GM21529 (cell line): ENCODE measurements around the gene SCAMP4.

Source experiments
- ATAC-seq: cut with Tn5 transposase; IDR thresholded peaks from one replicate; pipeline ENCODE4 v1.9.1; 2021; ENCODE audit not compliant: unreplicated experiment

SCAMP4 gene

DNA sequence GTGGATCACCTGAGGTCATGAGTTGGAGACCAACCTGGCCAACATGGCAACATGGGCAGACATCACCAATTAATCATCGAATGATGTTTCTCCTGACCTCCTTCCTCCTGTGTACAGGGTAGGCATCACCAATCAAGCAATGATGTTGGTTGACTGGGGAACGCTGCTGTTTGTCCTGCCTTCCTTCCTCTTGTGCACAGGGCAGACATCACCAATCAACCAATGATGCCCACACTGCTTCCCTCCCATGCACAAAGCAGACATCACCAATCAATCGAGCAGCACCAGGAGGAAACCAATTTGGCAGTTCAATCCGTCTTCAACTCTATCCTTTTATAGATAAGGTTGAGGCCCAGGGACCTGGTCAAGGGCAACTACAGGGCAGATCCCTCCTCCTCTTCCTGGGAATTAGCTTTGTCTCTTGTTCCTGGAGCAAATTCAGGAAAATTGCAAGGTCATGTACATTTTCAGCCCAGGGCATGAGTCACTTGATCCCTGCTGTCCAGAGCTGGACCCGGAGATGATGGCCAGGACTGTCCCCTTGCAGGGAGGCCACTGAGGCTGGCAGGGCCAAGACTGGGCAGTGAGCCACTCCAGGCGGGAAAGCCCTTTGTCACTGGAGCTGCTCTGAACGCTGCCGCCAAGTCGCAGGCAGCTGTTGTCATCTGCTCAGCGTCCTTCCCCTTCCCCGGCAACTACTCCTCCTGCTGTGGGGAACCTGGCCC lies 30.4 kb downstream of the SCAMP4 start:
- no peak for ATAC-seq

DNA sequence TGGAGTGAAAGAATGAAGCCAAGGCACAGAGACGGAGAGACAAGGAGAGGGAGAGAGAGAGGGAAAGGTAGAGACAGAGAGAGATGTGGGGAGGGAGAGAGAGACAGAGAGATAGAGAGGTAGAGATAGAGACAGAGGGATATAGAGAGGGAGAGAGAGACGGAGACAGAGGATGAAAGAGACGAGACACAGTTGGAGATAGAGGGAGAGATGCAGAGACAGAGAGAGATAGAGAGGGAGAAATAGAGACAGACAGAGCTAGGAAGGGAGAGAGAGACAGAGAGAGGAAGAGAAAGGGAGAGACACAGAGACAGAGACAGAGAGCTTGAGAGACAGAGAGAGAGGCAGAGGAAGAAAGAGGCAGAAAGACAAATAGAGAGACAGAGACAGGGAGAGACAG lies 31.2 kb downstream of the SCAMP4 start:
- no peak for ATAC-seq

DNA sequence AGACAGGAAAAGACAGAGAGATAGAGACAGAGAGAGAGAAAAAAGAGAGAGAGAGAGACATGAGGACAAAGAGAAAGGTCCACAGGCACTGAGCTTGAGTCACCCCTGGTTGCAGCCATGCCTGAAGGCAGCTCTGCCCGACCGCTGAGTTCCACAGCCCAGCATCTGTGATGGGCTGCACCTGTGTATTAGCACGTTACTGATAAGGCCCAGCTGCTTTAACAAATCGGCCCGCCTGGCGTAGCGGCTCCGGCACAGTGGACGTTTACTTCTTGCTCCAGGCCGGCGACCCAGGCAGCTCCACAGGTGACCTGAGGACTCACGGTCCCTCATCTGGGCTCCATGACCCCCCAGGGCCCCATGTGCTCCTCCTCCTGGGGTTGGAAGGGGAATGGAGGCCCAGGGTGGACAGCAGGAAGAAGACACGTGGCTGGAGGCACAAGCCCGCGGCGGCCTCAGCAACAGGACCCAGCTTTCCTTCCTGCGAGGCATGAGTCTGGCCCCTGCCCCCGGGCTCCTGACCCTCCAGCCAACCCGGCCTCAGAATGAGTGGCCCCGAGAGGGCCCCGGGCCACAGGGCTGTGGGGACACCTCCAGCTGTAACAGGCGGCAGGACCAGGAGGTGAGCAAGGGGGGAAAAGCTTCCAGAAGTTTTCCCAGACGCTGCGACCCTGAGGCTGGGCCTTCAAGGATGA lies 31.9 kb downstream of the SCAMP4 start:
- no peak for ATAC-seq

DNA sequence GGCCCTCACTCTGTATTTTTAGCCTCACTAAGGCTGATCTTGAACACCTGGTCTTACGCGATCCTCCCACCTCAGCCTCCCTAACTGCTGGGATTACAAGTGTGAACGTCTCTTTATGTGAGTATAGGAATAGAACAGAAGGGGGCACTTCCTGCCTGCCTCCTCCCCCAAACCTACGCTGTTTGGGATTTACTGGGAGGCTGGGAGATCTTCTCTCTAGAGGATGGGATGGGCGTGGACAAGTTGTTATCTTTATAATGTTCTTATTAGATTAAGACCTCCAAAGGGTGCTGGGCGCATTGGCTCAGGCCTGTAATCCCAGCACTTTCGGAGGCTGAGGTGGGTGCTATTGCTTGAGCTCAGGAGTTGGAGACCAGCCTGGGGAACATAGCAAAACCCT lies 32.9 kb downstream of the SCAMP4 start:
- ATAC-seq = no peak

DNA sequence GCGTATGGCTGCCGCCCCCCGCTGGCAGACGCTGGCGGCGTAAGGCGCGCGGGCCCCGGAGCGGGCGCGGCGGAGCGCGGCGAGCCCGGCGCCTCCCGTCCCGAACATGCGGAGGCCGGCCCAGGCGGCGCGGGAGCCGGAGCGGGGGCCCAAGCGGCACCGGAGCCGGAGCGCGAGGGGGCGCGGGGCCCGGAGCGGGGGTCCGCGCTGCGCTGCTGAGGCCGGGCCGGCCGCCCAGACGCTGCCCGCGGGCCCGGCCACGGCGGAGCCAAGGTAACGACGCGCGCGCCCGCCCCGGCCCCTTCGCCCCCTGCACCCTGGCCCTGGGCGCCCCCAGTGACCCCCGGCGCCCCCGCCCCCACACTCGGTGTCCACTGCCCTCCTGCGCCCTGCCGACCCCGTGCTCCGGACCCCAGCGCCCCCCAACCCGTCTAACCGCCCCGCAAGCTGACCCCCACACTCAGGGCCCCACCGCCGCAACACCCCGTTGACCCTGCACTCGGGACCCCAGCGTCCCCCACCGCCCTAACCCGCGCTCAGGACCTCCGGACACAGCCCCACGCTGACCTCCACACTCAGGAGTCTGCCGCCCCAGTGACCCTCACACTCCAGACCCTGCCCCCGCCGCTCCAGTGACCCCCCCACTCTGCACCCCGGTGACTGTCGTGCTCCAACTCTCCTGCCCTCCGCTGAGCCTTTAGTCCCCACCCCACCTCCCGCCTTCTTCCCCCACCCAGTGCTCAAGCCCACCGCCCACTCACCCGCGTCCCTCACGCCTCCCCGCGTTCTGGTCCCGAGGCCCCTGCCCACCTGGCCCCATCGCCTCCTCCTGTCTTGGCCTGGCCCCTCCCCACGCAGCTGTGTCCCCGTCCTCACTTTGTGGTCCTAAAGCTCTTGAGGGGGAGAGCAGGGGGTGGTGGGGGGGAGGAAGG lies 36.2 kb downstream of the SCAMP4 start, which contains the start of gene CSNK1G2:
TSS of gene CSNK1G2 (plus strand) at position 27 of the 932 bp plus-strand sequence. CDS start 28,601 bp downstream, outside the sequence.
- no peak for ATAC-seq

DNA sequence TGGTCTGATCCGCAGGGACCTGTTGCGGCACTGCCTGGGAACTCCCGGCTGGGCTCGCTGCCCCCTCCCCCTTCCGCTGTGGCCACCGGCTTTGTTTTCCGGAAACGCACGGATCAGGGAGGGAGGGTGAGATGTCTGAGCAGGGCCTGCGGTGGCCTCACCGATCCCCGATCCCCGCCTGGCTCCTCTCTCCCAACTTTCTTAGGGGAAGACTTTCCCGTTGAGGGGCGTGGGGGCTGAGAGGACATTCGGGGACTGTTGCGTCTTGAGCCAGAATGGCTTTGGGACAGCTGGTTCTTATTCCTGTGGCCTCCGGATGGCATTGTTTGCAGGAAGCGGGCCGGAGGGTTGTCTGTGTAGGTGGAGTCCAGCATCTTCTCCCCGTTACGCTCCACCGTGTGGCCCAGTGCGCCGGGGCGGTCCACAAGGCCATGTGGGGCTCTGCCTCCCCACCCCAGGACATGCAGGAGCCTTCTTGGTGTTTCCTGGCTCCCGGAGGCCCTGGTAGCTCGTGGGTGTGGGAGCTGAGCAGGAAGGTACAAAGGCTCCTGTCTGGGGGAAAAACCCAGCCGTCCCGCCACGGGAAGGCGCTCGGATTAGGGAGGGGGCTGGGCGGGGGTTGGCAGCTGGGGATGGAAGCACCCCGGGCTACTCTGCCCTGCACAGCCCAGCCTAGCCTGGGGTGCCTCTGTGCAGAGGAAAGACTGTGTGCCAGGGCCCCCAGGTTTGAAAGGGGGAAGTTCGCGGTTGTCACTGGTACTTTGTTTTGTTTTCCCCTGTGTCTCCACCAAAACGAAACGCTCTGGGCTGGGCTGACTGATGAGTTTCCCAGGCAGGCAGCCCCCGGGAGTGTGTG lies 37.1 kb downstream of the SCAMP4 start:
- no peak for ATAC-seq

DNA sequence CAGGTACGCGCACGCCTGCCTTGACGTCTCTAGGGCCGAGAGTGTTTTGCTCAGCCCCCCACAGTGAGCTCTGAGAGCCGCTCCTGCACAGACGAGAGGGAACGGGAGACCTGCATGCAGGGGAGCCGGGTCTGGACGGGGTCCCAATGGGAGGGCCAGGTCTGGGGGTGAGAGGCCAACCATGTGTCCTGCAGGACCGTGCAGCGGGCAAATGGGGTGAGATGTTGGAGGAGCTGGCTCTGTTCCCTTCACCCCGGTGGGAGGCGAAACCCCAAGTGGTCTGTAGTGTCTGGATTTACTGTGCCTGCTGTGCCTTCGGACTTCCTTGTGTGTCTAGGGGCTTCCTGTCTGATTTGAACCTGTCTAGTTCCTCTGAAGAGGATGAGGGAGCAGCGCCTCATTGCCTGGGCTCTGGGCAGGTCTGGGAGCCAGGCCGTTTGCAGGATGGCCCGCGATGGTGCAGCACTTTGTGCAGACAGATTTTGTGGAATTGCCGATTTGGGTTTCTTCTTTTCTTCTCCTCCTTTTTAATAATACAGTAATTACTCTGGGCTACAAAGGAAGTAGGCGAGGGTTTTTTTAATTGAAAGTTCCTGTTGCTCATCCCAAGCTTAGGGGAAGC lies 37.8 kb downstream of the SCAMP4 start:
- no peak for ATAC-seq

DNA sequence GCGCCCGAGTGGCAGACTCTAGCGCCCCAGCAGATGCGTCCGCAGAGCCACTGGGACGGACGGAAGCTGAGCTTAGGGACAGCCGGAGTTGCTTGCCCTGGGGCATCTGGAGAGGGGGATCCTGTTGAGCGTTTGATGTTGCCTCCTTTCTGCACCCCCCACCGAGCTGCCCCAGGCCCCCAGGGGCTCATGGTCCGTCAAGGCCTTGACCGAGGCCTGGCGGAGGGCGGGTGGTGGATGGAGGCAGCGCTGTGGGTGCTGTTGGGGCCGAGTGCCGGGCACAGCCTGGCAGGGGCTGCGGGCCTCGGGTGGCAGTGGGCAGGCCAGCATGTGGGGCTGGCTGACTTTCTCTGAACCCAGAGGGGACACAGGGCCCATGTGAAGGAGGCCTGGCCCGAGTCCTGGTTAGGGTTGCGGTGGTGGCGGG lies 38.5 kb downstream of the SCAMP4 start:
- no peak for ATAC-seq

DNA sequence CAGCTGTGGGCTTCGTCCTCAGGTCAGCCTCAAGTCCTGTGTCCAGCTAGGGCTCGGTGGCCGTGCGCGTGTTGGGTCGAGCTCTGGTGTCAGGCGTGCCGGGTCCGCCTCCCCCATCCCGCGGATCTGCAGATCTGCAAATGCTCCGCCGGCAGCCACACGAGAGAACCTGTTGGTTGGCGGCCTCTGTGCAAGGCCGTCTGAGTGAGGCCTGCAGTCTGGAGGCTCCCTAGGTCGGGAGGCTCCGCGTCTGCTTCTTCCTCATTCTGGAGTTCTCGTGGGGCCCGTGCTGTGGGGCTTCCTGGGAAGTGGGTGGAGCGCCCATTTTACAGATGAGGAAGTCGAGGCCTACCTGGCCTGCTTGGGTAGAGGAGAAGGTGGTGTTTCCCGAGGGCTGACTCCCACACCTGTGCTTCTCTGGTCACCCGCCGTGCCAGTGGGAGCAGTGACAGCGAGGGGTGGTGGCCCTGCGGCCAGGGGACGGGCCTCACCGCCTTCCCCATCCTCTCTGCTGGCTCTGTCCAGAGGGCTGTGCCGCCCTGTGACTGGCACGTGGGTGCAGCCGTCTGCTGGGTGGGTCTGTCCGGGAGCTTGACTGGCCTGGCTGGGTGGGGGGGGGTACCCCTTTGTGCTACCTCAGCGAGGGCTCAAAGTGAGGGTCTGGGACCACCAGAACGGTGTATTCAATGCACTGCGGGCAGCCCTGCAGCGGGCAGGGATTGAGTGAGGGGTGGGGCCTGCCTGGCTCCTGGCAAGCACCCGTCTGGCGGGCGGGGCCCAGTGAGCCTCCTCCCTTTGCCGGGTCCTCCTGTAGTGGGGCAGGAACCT lies 39.1 kb downstream of the SCAMP4 start:
- ATAC-seq = no peak

DNA sequence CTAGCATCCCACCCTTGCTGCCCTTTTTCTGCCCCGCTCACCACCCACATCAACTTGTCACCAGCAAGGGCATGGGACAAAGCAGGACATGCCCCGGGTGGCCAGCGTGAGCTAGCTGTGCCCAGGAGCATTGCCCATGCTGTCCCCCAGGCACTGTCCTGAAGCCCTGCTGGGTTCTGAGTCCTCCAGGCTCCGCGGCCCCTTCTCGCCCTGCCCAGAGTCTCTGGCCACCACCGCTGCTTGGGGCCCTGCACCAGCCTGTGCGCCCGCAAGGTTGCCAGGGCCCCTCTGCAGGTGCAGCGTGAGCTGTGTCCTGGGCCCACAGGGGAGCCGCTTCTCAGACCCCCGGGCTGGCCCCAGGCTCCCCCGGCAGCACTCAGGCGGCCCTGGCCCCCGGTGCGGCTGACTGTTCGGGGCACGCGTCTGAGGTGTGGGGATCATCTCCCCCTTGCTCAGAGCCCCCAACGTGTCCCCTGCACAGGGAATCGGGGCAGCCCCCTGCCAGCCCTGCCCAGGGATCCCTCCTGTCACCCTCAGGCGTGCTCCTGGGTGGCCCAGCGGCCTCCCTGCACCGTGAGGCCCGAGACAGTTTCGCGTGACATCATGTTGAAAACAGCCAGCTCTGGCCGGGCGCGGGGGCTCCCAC lies 39.8 kb downstream of the SCAMP4 start:
- ATAC-seq = no peak

DNA sequence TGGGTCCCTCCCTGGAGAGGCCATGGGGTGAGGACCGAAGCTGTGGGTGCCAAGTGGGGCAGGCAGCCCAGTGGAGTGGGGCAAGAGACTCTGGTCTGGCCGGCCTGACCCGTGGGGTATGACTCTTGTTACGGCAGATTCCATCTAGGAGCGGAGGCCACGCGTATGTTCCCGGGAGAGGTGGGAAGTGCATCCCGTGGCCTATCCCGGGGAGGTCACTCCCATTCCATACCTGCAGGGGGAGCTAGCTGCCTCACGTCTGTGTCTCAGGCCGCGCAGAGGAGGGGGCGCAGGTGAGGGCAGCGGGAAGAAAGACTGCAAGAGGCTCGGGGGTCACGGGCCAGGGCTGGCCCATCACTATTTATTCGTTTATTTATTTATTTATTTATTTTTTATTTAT lies 40.7 kb downstream of the SCAMP4 start:
- ATAC-seq = no peak

DNA sequence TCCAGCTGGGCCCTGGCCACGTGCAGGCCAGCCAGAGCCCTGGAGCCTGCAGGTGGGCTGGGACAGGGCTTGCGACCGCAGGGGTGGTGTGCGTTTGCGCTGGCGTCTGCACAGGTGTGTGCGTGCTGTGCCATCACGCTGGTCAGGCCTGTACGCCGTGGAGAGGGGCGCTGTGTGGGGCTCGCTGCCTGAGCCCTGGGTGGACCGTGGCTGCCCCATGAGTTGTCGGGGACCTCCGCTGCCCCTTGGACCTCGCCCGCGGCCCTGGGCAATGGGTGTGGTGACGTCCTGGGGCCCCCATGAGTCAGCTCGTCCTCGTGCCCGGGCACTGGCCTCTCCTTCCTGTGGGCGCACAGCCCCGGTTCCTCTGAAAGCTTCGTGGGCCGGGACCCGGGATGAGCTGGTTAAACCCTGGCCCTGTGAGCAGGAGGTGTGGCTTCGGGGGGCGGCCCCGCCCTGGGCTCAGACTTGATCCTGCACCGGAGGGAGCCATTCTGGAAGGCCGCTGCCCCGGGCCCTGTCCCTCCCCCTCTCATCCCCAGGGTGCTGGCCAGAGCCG lies 42.5 kb downstream of the SCAMP4 start:
- no peak for ATAC-seq

DNA sequence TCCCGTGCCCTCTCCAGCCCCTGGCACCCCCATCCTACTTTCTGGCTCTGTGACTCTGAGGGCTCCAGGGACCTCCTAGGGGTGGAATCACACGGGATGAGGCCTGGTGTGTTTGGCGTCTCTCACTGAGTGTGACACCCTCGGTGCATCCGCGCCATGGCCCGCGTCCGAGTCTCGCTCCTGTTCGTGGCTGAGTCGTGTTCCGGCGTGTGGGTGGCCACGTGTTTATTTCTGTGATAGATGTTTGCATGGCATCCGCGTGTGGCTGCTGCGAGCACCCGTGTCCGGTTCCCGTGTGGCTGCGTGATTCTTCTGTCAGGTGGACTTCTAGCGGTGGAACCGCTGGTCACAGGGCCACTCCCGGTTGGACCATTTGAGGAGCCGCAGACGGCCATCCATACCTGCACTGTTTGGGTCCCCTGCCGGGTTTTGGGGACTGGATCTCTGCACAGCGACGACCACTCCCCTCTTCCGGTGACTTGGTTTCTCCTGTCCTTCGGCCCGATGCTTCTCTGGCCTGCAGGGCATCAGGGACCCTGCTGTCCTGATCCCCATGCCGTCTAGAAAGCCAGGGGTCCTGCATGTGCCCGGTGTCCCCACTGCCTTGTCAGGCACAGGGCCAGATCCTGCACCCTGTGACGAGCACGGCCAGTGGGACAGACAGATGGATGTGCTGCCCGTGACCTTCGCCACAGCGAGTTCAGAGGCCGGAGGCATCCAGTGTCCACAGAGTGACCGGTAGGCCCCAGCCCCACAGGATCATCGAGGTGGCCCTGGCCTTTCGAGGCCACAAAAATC lies 44.3 kb downstream of the SCAMP4 start:
- ATAC-seq = no peak

DNA sequence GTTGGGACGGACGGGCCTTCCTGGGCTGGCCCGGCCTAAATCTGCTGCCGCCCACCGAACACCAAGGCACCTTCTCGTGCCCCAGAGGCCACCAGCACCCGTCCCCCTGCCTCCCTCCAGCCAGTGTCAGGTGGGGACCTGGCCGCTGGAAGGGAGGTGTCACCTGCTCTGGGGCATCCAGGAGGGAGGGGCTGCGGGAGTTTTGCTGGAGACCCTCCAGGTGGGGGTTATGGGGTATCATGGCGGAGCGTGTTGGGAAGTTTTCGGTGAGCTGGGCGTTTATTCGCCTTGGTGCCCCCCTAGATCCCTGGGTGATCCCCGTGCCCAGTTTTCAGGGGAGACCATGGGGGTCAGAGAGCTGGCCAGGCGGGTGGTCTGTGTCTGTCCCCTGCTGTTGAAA lies 45.4 kb downstream of the SCAMP4 start:
- no peak for ATAC-seq

DNA sequence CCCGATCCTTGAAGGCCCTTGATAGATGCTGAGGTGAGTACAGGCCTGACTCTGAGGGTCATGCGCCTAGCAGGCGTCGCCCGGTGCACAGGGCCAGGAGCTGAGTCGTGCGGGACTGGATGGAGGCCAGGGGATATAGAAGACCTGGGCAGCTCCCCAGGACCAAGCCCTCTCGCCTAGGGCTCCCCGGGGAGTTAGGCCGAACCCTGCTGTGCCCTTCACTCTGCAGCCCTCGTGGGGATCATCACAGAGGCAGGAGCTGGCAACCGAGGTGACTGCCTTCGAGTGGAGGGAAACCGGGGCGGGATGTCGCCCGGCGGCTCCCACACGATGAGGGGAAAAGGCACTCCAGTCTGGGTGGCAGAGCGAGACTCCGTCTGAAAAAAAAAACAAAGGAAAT lies 47.4 kb downstream of the SCAMP4 start:
- no peak for ATAC-seq

DNA sequence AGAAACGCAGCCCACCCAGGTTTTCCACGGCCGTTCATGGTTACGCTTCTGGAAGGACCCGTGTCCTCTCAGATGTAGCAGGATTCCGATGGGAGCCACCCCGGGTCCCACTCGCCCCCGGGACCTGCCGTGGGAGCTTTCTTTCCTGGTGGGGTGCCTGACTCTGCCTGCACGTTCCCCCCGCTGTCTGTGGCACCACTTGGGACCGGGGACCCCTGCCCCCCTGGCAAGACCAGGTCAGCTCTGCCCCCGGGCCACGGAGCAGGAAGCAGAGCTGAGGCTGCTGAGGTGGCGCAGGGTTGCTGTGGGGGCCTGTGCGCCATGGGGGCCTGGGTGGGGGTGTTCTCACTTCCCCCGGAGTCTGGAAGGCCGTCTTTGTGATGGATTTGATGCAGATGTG lies 47.8 kb downstream of the SCAMP4 start:
- ATAC-seq = no peak

DNA sequence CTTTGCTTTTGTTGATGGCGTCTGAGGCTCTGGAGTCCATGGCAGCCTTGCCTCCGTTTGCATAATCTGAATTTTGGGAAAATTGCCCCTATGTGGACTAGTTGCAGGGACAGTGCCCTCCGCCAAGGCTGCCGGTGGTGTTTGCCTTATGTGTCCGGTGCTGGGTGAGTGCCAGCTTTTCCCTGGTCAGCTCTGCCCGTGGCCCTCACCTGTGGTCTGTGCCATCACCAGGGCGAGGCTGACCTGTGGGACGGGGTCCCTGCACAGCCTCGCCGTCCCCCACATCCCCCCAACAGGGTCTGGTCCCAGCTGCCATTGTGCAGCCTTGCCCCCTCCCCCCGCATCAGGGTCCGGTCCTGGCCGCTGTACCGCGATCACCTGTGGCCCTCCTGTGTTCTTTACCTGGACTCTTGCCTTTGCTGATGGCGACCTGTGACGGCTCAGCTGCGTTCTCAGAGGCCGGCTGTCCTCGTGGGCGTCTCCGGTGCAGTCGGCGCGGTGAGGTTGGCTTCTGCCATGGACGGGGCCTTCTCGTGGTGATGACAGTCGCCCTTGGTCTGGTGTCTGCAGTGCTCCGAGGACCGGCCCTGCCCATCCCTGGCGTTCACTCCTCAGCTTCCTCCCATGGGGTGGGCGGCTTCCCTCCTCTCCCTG lies 48.4 kb downstream of the SCAMP4 start:
- no peak for ATAC-seq
